Endodermal cell (in vitro differentiated cells): ENCODE measurements around the gene PALB2. TPM values are rescaled to one million over a fixed set of nuclear protein-coding genes. Genes with fewer than 3 reads are reported as not detected.

Source experiments
- DNase-seq: peaks from one replicate; pipeline ENCODE4 v3.0.0-alpha.2; 2017
- H3K27ac ChIP-seq: 2 replicates; pipeline ENCODE4 v1.5.1; 2013; ENCODE audit warnings: mild to moderate bottlenecking, low read depth, low read length, moderate library complexity
- H3K27me3 ChIP-seq: 2 replicates; pipeline ENCODE4 v1.6.1; 2013; ENCODE audit warnings: mild to moderate bottlenecking, low read length, moderate library complexity; ENCODE audit not compliant: insufficient read depth, control insufficient read depth, poor library complexity, severe bottlenecking
- H3K36me3 ChIP-seq: 2 replicates; pipeline ENCODE4 v1.7.0; 2013; ENCODE audit warnings: mild to moderate bottlenecking, low read length, moderate library complexity; ENCODE audit not compliant: control insufficient read depth, insufficient read depth
- H3K4me1 ChIP-seq: one replicate; pipeline ENCODE4 v1.7.0; 2013; ENCODE audit warnings: low read length; ENCODE audit not compliant: control insufficient read depth, insufficient read depth
- H3K4me3 ChIP-seq: 2 replicates; pipeline ENCODE4 v1.5.1; 2013; ENCODE audit warnings: mild to moderate bottlenecking, low read length, moderate library complexity
- H3K9ac ChIP-seq: 2 replicates; pipeline ENCODE4 v1.6.1; 2013; ENCODE audit warnings: mild to moderate bottlenecking, low read length, moderate library complexity; ENCODE audit not compliant: poor library complexity, severe bottlenecking; ENCODE audit errors: extremely low read depth
- H3K9me3 ChIP-seq: 2 replicates; pipeline ENCODE4 v1.6.1; 2013; ENCODE audit warnings: mild to moderate bottlenecking, low read length, moderate library complexity; ENCODE audit not compliant: control insufficient read depth
- H3K27ac Mint-ChIP-seq: 2 replicates; pipeline ENCODE4 v1.8.0; 2020; ENCODE audit warnings: mixed read lengths
- H3K27me3 Mint-ChIP-seq: 2 replicates; pipeline ENCODE4 v1.8.0; 2021; ENCODE audit warnings: mild to moderate bottlenecking, mixed read lengths; ENCODE audit not compliant: insufficient read depth
- H3K36me3 Mint-ChIP-seq: 2 replicates; pipeline ENCODE4 v1.8.0; 2020; ENCODE audit warnings: low read depth, mixed read lengths
- H3K4me1 Mint-ChIP-seq: 2 replicates; pipeline ENCODE4 v1.8.0; 2020; ENCODE audit warnings: mixed read lengths
- H3K4me3 Mint-ChIP-seq: 2 replicates; pipeline ENCODE4 v1.8.0; 2020; ENCODE audit warnings: mild to moderate bottlenecking, moderate library complexity, mixed read lengths
- H3K9me3 Mint-ChIP-seq: 2 replicates; pipeline ENCODE4 v1.8.0; 2020; ENCODE audit warnings: mild to moderate bottlenecking, mixed read lengths
- WGBS, 2 experiments: methylation state at CpG; one replicate each; pipeline versions ENCODE4 v1.1.5 to v1.1.7; 2013; ENCODE audit warnings: missing lambda C conversion rate in 2 of 2, mixed read lengths in 1 of 2; ENCODE audit not compliant: insufficient coverage in 1 of 2, insufficient read length in 1 of 2; 5-methylcytosine and 5-hydroxymethylcytosine counted together
- total RNA-seq, 2 donors: library from RNA; stranded (reverse); fragmentation: NEBNext Ultra II Directional in 1 of 2; extraction: Animal tissue kit (Norgen Biotek cat#: 25700) in 1 of 2; gene quantifications; 2 replicates in 1 of 2; 3 replicates in 1 of 2; pipeline ENCODE4 v1.2.1, GENCODE V29; 2021
- TF ChIP-seq, protein P1 (sequence below): fragments of 200-600 bp; sonication (generic); conservative IDR thresholded peaks from 2 replicates; pipeline ENCODE4 v1.5.0; 2021; ENCODE audit warnings: antibody characterized with exemption, mild to moderate bottlenecking

PALB2 gene
- total RNA-seq, 2 donors from 2014 or later, result 20.0 to 24.8 TPM

DNA sequence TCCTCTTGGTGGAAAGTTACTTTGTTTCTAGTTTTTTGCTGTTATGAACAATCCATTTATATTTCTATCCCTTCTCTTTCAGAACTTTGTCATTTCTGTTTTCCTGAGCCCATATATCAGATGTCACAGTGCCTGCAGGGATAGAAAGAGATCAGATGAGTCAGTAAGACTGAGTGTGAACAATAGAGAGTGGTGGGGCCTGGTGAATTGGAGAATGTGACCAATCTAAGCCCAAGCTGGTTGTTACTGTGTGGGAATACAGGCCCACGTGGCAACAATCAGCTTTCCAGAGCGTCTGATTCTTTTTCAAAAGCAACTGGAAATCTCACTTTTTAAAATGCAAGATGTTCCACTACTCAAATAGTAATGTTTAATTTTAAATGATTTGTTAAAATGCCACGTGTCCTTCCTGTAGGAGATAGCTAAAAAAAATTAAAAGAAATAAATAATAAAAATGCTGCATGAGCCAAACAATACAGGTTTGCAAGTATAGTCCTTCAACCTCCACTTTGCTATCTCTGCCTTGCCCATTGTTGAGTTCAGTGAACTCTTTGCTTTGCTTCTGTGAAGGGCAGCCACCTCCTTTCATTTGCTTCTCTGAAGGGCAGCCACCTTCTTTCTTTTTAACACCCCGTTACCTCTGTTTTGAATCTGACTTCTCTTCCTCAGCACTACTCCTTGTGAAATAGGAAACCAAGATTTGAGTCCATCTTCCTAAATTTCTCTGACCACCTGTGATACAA lies 9.7 kb upstream of the PALB2 start:
- DNase-seq, result no peak
- Mint-ChIP-seq H3K27me3 (no peaks in the 10 kb centered on the region), H3K9me3 (no peaks in the 10 kb centered on the region), H3K36me3 (peaks cover 53% of the 10 kb centered on the region), H3K4me3 (no peak overlapping the region), H3K27ac (peak overlapping the region; percentile 64), H3K4me1 (peaks cover 2% of the 10 kb centered on the region)
- TF ChIP-seq, protein P1, sequence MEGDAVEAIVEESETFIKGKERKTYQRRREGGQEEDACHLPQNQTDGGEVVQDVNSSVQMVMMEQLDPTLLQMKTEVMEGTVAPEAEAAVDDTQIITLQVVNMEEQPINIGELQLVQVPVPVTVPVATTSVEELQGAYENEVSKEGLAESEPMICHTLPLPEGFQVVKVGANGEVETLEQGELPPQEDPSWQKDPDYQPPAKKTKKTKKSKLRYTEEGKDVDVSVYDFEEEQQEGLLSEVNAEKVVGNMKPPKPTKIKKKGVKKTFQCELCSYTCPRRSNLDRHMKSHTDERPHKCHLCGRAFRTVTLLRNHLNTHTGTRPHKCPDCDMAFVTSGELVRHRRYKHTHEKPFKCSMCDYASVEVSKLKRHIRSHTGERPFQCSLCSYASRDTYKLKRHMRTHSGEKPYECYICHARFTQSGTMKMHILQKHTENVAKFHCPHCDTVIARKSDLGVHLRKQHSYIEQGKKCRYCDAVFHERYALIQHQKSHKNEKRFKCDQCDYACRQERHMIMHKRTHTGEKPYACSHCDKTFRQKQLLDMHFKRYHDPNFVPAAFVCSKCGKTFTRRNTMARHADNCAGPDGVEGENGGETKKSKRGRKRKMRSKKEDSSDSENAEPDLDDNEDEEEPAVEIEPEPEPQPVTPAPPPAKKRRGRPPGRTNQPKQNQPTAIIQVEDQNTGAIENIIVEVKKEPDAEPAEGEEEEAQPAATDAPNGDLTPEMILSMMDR, result no peak
- Histone ChIP-seq H3K4me3 (no peak overlapping the region), H3K27me3 (no peaks in the 10 kb centered on the region), H3K27ac (no peak overlapping the region), H3K4me1 (no peaks in the 10 kb centered on the region), H3K9ac (no peak overlapping the region), H3K36me3 (peaks cover 83% of the 10 kb centered on the region), H3K9me3 (no peaks in the 10 kb centered on the region)
- 85 to 100% methylated on average over 1 to 3 of the region's 4 CpGs for WGBS, 2 experiments

DNA sequence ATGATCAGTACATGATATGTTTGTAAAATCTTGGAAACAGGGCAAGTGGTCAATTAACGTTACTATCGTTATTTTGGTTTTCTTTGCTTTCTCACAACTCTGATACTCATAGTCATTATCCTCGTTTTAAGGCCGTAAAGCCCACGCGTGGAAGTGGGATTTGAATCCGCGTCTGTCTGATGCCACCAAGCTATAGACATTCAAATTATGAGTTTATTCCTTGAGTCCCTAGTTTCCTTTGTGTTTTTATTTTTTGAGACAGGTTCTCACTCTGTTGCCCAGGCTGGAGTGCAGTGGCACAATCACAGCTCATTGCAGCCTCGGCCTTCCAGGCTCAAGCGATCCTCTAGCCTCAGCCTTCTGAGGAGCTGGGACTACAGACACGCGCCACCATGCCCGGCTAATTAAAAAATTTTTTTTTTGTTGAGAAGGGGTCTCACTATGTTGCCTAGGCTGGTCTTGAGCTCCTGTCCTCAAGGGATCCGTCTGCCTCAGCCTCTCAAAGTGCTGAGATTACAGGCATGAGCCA lies 1.2 kb upstream of the PALB2 start:
- no peak for DNase-seq
- 69 to 71% methylated on average over 10 to 14 of the region's 14 CpGs for WGBS, 2 experiments
- H3K27ac ChIP-seq, result no peak overlapping the region
- peaks cover 7% of the 10 kb centered on the region for H3K4me1 ChIP-seq
- H3K36me3 ChIP-seq, result peaks cover 34% of the 10 kb centered on the region
- H3K27ac Mint-ChIP-seq, result peak overlapping the region; percentile 97
- no peaks in the 10 kb centered on the region for H3K27me3 ChIP-seq
- H3K9me3 Mint-ChIP-seq, result no peaks in the 10 kb centered on the region
- peak overlapping the region; percentile 94 for H3K4me3 ChIP-seq
- H3K9ac ChIP-seq, result peak overlapping the region; percentile 86
- H3K27me3 Mint-ChIP-seq, result no peaks in the 10 kb centered on the region
- TF ChIP-seq, protein P1, result no peak
- H3K9me3 ChIP-seq, result no peaks in the 10 kb centered on the region
- peaks cover 15% of the 10 kb centered on the region for H3K4me1 Mint-ChIP-seq
- peak overlapping the region; percentile 99 for H3K4me3 Mint-ChIP-seq
- peaks cover 32% of the 10 kb centered on the region for H3K36me3 Mint-ChIP-seq

DNA sequence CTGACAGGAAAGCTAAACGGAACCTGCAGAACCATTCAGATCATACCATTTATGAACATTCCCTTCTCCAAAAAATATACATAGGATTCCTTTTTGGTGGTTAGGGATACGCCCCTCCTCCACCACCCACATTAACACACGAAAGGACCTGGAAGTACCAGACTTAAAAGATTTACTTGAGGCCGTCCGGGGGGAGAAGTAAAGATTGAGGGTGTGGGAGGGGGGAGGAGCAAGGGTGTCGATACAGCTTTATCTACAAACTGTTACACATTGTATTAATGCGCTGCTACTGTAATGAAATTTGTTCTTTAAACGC lies 537 bp downstream of the PALB2 start:
- Histone ChIP-seq H3K9ac (peak overlapping the region; percentile 86), H3K9me3 (no peaks in the 10 kb centered on the region), H3K4me3 (peak overlapping the region; percentile 94), H3K4me1 (peaks cover 9% of the 10 kb centered on the region), H3K27me3 (no peaks in the 10 kb centered on the region), H3K27ac (no peak overlapping the region), H3K36me3 (peaks cover 30% of the 10 kb centered on the region)
- Mint-ChIP-seq H3K27me3 (no peaks in the 10 kb centered on the region), H3K36me3 (peaks cover 24% of the 10 kb centered on the region), H3K9me3 (no peaks in the 10 kb centered on the region), H3K4me3 (peak overlapping the region; percentile 99), H3K4me1 (peaks cover 15% of the 10 kb centered on the region), H3K27ac (peak overlapping the region; percentile 88)
- WGBS, 2 experiments, result 0% methylated on average over 1 to 4 of the region's 8 CpGs
- TF ChIP-seq, protein P1, result no peak
- DNase-seq, result peak; percentile 58
